IMR-90 (cell line): Measurements from ENCODE around the gene PRR14L.

Source experiments
- MAFK ChIP-seq: IDR thresholded peaks from 2 replicates; pipeline ENCODE4 v1.6.1; 2012; ENCODE audit warnings: low read depth, low read length, improper control_type of control experiment
- POLR2A ChIP-seq: IDR thresholded peaks from 2 replicates; pipeline ENCODE4 v1.6.1; 2012; ENCODE audit warnings: mild to moderate bottlenecking, low read depth, low read length

DNA sequence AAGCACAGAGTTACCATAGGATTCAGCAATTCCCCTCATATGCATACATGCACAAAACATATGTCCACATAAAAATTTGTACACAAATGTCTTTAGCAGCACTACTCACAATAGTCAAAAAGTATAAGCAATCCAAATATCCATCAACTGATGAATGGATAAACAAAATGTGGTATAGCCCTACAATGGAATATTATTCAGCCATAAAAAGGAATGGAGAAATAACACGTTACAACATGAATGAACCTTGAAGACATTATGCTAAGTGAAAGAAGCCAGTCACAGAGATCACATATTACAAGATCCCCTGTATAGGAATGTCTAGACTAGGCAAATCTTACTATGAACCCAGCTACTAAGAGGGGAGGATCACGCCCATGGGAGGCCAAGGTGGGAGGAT is 7.2 kb downstream of the PRR14L start:
- TF ChIP-seq MAFK (no peak), POLR2A (no peak)
